SK-N-SH (cell line): ENCODE results near the gene MRM3. TPM values are rescaled to one million over a fixed set of nuclear protein-coding genes. Genes with fewer than 3 reads are reported as not detected.

Experiments
- CTCF ChIA-PET: fragments of 300-600, 350-600 bp; formaldehyde crosslinking; extraction: SDS; loops from one replicate; lab custom pipeline; 2021; lab: Yijun Ruan, JAX
- POLR2A ChIA-PET: fragments of 350-600 bp; sonication (Branson Sonifier 250); formaldehyde crosslinking; extraction: SDS; loops from one replicate; lab custom pipeline; 2020; ENCODE audit warnings: antibody characterized with exemption, inconsistent platforms; lab: Yijun Ruan, JAX
- DNase-seq: peaks from one replicate; pipeline ENCODE4 v3.0.0; 2012
- H2AFZ ChIP-seq: fragments of 200-600 bp; sonication (generic); 2 replicates; pipeline ENCODE4 v1.8.1; 2016; ENCODE audit warnings: antibody characterized with exemption, mild to moderate bottlenecking, low read depth
- H3F3A ChIP-seq: fragments of 200-600 bp; sonication (generic); replicated peaks from 2 replicates; pipeline ENCODE3; 2016; ENCODE audit warnings: antibody characterized with exemption, mild to moderate bottlenecking; ENCODE audit not compliant: insufficient read depth
- H3K27ac ChIP-seq, 2 experiments: fragments of 200-500 bp in 1 of 2; fragments of 200-600 bp in 1 of 2; sonication (Bioruptor generic) in 1 of 2; sonication (generic), shearing (Covaris generic) in 1 of 2; 2 replicates each; pipeline versions ENCODE4 v1.5.1 to v1.6.1; 2014 to 2016; ENCODE audit warnings: low read depth in 2 of 2, inconsistent platforms in 1 of 2, low read length in 1 of 2, mild to moderate bottlenecking in 1 of 2, mixed read lengths in 1 of 2
- H3K27me3 ChIP-seq: fragments of 200-600 bp; sonication (generic), shearing (Covaris generic); 2 replicates; pipeline ENCODE4 v1.6.1; 2016; ENCODE audit warnings: mixed run types; ENCODE audit not compliant: insufficient read depth
- H3K36me3 ChIP-seq, 2 experiments: fragments of 200-500 bp in 1 of 2; fragments of 200-600 bp in 1 of 2; sonication (Bioruptor generic) in 1 of 2; sonication (generic) in 1 of 2; replicated peaks in 1 of 2; 2 replicates each; pipeline versions ENCODE3 to v1.5.1; 2014 to 2016; ENCODE audit warnings: low read length in 1 of 2, mild to moderate bottlenecking in 1 of 2; ENCODE audit not compliant: insufficient read depth in 2 of 2, control insufficient read depth in 1 of 2
- H3K4me1 ChIP-seq, 2 experiments: fragments of 200-500 bp in 1 of 2; fragments of 200-600 bp in 1 of 2; sonication (Bioruptor generic) in 1 of 2; sonication (generic), shearing (Covaris generic) in 1 of 2; 2 replicates each; pipeline versions ENCODE4 v1.5.1 to v1.6.1; 2014 to 2016; ENCODE audit warnings: low read depth in 1 of 2, low read length in 1 of 2, mixed run types in 1 of 2; ENCODE audit not compliant: insufficient read depth in 2 of 2, control insufficient read depth in 1 of 2
- H3K4me2 ChIP-seq: fragments of 200-600 bp; sonication (generic), shearing (Covaris generic); 2 replicates; pipeline ENCODE4 v1.6.1; 2017; ENCODE audit warnings: mixed run types
- H3K4me3 ChIP-seq, 2 experiments: fragments of 200-500 bp in 1 of 2; fragments of 200-600 bp in 1 of 2; sonication (Bioruptor generic) in 1 of 2; sonication (generic), shearing (Covaris generic) in 1 of 2; 2 replicates each; pipeline versions ENCODE4 v1.5.1 to v1.8.1; 2014 to 2016; ENCODE audit warnings: low read depth in 2 of 2, inconsistent platforms in 1 of 2, low read length in 1 of 2, mild to moderate bottlenecking in 1 of 2, mixed read lengths in 1 of 2, moderate library complexity in 1 of 2
- H3K79me2 ChIP-seq: fragments of 200-600 bp; sonication (generic); 2 replicates; pipeline ENCODE4 v1.8.1; 2017; ENCODE audit warnings: mild to moderate bottlenecking; ENCODE audit not compliant: insufficient read depth
- H3K9ac ChIP-seq: fragments of 200-600 bp; sonication (generic); 2 replicates; pipeline ENCODE4 v1.6.1; 2017; ENCODE audit warnings: mixed run types
- H3K9me2 ChIP-seq: fragments of 200-600 bp; sonication (generic); 2 replicates; pipeline ENCODE4 v1.6.1; 2017; ENCODE audit warnings: mixed run types
- H3K9me3 ChIP-seq: fragments of 200-600 bp; sonication (generic); 2 replicates; pipeline ENCODE4 v1.6.1; 2017; ENCODE audit warnings: mixed run types, mild to moderate bottlenecking, moderate library complexity
- H4K20me1 ChIP-seq: fragments of 200-600 bp; sonication (generic); 2 replicates; pipeline ENCODE4 v1.6.1; 2017; ENCODE audit warnings: mild to moderate bottlenecking, mixed run types; ENCODE audit not compliant: insufficient read depth
- CHD2 ChIP-seq: fragments of 150-350 bp; IDR thresholded peaks from 2 replicates; pipeline ENCODE4 v1.6.1; 2018; ENCODE audit warnings: low read length; ENCODE audit not compliant: partially characterized antibody
- EP300 ChIP-seq, 2 experiments: IDR thresholded peaks; 2 replicates each; pipeline versions ENCODE4 v1.4.0 to v1.6.1; 2012; ENCODE audit warnings: borderline replicate concordance in 1 of 2, low read depth in 1 of 2, low read length in 1 of 2
- FOXM1 ChIP-seq: IDR thresholded peaks from 2 replicates; pipeline ENCODE4 v1.4.0; 2012; ENCODE audit warnings: low read depth, mild to moderate bottlenecking
- GABPA ChIP-seq: IDR thresholded peaks from 2 replicates; pipeline ENCODE4 v1.4.0; 2012; ENCODE audit warnings: low read depth, mild to moderate bottlenecking
- GATA2 ChIP-seq: sonication (generic); formaldehyde crosslinking; IDR thresholded peaks from 2 replicates; pipeline ENCODE4 v1.5.0; 2020; ENCODE audit warnings: mild to moderate bottlenecking, missing genetic modification reagents
- JUND ChIP-seq: IDR thresholded peaks from 2 replicates; pipeline ENCODE4 v1.4.0; 2012
- MAX ChIP-seq: IDR thresholded peaks from 2 replicates; pipeline ENCODE4 v1.4.0; 2012; ENCODE audit warnings: low read depth
- MEF2A ChIP-seq: IDR thresholded peaks from 2 replicates; pipeline ENCODE4 v1.4.0; 2012; ENCODE audit warnings: low read depth, borderline replicate concordance
- NFIC ChIP-seq: IDR thresholded peaks from 2 replicates; pipeline ENCODE4 v1.4.0; 2012; ENCODE audit warnings: borderline replicate concordance
- POLR2AphosphoS5 ChIP-seq: IDR thresholded peaks from 2 replicates; pipeline ENCODE4 v1.6.1; 2012; ENCODE audit warnings: low read depth, low read length
- RCOR1 ChIP-seq: fragments of 150-350 bp; IDR thresholded peaks from 2 replicates; pipeline ENCODE4 v1.6.1; 2017; ENCODE audit warnings: antibody characterized with exemption, low read length
- RXRA ChIP-seq: IDR thresholded peaks from 2 replicates; pipeline ENCODE4 v1.4.0; 2012; ENCODE audit warnings: low read depth, mild to moderate bottlenecking, borderline replicate concordance
- SIN3A ChIP-seq: IDR thresholded peaks from 2 replicates; pipeline ENCODE4 v1.6.1; 2012; ENCODE audit warnings: low read depth, mild to moderate bottlenecking, low read length, moderate library complexity, borderline replicate concordance
- TEAD4 ChIP-seq: IDR thresholded peaks from 2 replicates; pipeline ENCODE4 v1.4.0; 2012; ENCODE audit warnings: mild to moderate bottlenecking, borderline replicate concordance; ENCODE audit not compliant: insufficient read depth
- USF1 ChIP-seq: IDR thresholded peaks from 2 replicates; pipeline ENCODE4 v1.4.0; 2012; ENCODE audit warnings: low read depth, borderline replicate concordance
- YY1 ChIP-seq: IDR thresholded peaks from 2 replicates; pipeline ENCODE4 v1.4.0; 2012; ENCODE audit warnings: low read depth, mild to moderate bottlenecking
- ZBTB33 ChIP-seq: IDR thresholded peaks from 2 replicates; pipeline ENCODE4 v1.4.0; 2012; ENCODE audit warnings: low read depth, borderline replicate concordance
- WGBS: methylation state at CpG from one replicate; pipeline ENCODE4 v1.1.6; 2017; ENCODE audit warnings: low lambda C conversion rate; 5-methylcytosine and 5-hydroxymethylcytosine counted together
- polyA plus RNA-seq, 3 experiments: library from polyadenylated mRNA; depleted of rRNA; stranded (reverse); fragments of >200 nt; gene quantifications; 2 replicates each; pipeline ENCODE4 v1.2.3, GENCODE V29; 2012

The MRM3 gene
- polyA plus RNA-seq, 1 of the 3 experiments (the other 2 are of a cell fraction), result 16.4 TPM

GRCh38 chr17:823501-823902 is 41.3 kb downstream of the MRM3 start:
- no peaks in the 10 kb centered on the region for H3K79me2 ChIP-seq
- peaks cover 39% of the 10 kb centered on the region for H3K27me3 ChIP-seq
- no peak overlapping the region for H3K4me2 ChIP-seq
- no peak overlapping the region for H2AFZ ChIP-seq
- POLR2A ChIA-PET, result no interaction called here
- H3F3A ChIP-seq, result no peaks in the 10 kb centered on the region
- H3K36me3 ChIP-seq, result no peaks in the 10 kb centered on the region
- no peak for DNase-seq
- CTCF ChIA-PET, result no interaction called here
- no peak overlapping the region for H3K9ac ChIP-seq
- H3K9me3 ChIP-seq, result no peaks in the 10 kb centered on the region
- no peaks in the 10 kb centered on the region for H3K9me2 ChIP-seq
- no peaks in the 10 kb centered on the region for H4K20me1 ChIP-seq
- H3K4me1 ChIP-seq, result no peaks in the 10 kb centered on the region
- no peak for TF ChIP-seq NFIC
- TF ChIP-seq FOXM1, result no peak
- TF ChIP-seq EP300 (IDR thresholded peaks at IDR 0.05; ENCODE audit: borderline replicate concordance in 1 of 2, low read depth in 1 of 2, low read length in 1 of 2), result no peak
- TF ChIP-seq RXRA, result no peak
- no peak for TF ChIP-seq MEF2A
- TF ChIP-seq RCOR1, result no peak
- TF ChIP-seq YY1, result no peak
- no peak for TF ChIP-seq USF1
- no peak for TF ChIP-seq CHD2
- TF ChIP-seq TEAD4, result no peak
- H3K4me3 ChIP-seq, result no peak overlapping the region
- WGBS, result 75% methylated on average over 9 of the region's 9 CpGs
- no peak overlapping the region for H3K27ac ChIP-seq

- Histone ChIP-seq H3K9me2 (no peaks in the 10 kb centered on the region), H2AFZ (no peak overlapping the region), H4K20me1 (no peaks in the 10 kb centered on the region), H3K27me3 (peaks cover 36% of the 10 kb centered on the region), H3K9ac (no peak overlapping the region), H3K4me2 (no peak overlapping the region), H3K36me3 (no peaks in the 10 kb centered on the region), H3K4me3 (no peak overlapping the region), H3K27ac (no peak overlapping the region), H3K4me1 (no peaks in the 10 kb centered on the region), H3K79me2 (no peaks in the 10 kb centered on the region), H3F3A (no peaks in the 10 kb centered on the region), H3K9me3 (no peaks in the 10 kb centered on the region)
- DNase-seq, result no peak
- ChIA-PET CTCF (no interaction called here), POLR2A (no interaction called here)
- WGBS, result 81% methylated on average over 16 of the region's 16 CpGs
- TF ChIP-seq GABPA (no peak), MAX (no peak), ZBTB33 (no peak), GATA2 (CRISPR knock-in tag) (no peak), NFIC (no peak), SIN3A (no peak), JUND (no peak), POLR2AphosphoS5 (no peak)
Observed at GRCh38 chr17:824378-824777, 42.2 kb downstream of the MRM3 start.
